ENCODE measurements around the gene FAM180B.
"Not testable (repeated sequence)": the region's sequence is repeated elsewhere in the genome, so short reads cannot be mapped to it uniquely, and the experiment has no call there.

The FAM180B gene

GRCh38 chr11:47599902-47600301 is 13.4 kb downstream of the FAM180B start:
- no peak for DNase-seq

- no peak for DNase-seq
Measured at GRCh38 chr11:47603295-47603694, 16.8 kb downstream of the FAM180B start.

GRCh38 chr11:47605921-47606320 is 19.4 kb downstream of the FAM180B start:
- no peak for DNase-seq

- no peak for DNase-seq
Measured at GRCh38 chr11:47606731-47607130, 20.3 kb downstream of the FAM180B start.

- DNase-seq = peak; percentile 48
Measured at GRCh38 chr11:47607380-47607779, 20.9 kb downstream of the FAM180B start.

- no peak for DNase-seq
Measured at GRCh38 chr11:47609675-47610074, 23.2 kb downstream of the FAM180B start.

- DNase-seq = no peak
Measured at GRCh38 chr11:47611348-47611794, 24.9 kb downstream of the FAM180B start.

- DNase-seq = no peak
Measured at GRCh38 chr11:47615249-47615648, 28.8 kb downstream of the FAM180B start.

- DNase-seq = peak; percentile 16
Measured at GRCh38 chr11:47616726-47617416, 30.4 kb downstream of the FAM180B start.

- DNase-seq = no peak
Measured at GRCh38 chr11:47617417-47617809, 30.9 kb downstream of the FAM180B start.

- DNase-seq = no peak
Measured at GRCh38 chr11:47620836-47621378, 34.4 kb downstream of the FAM180B start.

GRCh38 chr11:47626234-47626633 is 39.8 kb downstream of the FAM180B start:
- no peak for DNase-seq

GRCh38 chr11:47628026-47628425 is 41.5 kb downstream of the FAM180B start:
- no peak for DNase-seq

- DNase-seq = no peak
Measured at GRCh38 chr11:47631473-47631872, 45.0 kb downstream of the FAM180B start.

GRCh38 chr11:47636331-47636730 is 49.9 kb downstream of the FAM180B start:
- not testable (repeated sequence) for DNase-seq
